GM21825 (cell line): ENCODE results near the gene CDH9.

Source experiments
- ATAC-seq: cut with Tn5 transposase; IDR thresholded peaks from one replicate; pipeline ENCODE4 v1.9.1; 2021; ENCODE audit warnings: mild to moderate bottlenecking, moderate library complexity; ENCODE audit not compliant: unreplicated experiment

CDH9 gene, protein sequence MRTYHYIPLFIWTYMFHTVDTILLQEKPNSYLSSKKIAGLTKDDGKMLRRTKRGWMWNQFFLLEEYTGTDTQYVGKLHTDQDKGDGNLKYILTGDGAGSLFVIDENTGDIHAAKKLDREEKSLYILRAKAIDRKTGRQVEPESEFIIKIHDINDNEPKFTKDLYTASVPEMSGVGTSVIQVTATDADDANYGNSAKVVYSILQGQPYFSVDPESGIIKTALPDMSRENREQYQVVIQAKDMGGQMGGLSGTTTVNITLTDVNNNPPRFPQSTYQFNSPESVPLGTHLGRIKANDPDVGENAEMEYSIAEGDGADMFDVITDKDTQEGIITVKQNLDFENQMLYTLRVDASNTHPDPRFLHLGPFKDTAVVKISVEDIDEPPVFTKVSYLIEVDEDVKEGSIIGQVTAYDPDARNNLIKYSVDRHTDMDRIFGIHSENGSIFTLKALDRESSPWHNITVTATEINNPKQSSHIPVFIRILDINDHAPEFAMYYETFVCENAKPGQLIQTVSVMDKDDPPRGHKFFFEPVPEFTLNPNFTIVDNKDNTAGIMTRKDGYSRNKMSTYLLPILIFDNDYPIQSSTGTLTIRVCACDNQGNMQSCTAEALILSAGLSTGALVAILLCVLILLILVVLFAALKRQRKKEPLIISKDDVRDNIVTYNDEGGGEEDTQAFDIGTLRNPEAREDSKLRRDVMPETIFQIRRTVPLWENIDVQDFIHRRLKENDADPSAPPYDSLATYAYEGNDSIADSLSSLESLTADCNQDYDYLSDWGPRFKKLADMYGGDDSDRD

DNA sequence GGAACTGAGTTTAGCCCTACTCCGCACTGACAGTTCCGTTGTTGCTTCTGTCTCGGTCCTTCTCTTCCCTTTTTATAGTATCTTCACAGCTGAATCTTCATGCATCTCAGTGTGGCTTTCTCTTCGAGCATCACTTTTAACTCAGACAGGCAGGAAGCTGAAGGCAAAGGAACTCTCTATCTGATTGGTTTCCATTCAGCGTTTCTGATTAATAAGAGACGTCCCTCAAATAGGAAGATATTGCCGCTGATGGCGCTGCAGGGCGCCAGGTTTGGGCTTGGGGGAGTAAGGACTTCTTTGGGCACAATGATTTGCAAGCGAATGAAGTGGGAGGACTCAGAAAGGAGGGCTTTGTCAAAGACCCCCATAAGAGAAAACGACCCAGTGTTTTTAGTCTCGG lies at the start of gene CDH9:
Gene CDH9, minus strand, starts transcription at position 111 of the 400 bp plus-strand sequence. CDS start 50,253 bp downstream, outside the sequence.
- ATAC-seq: no peak

DNA sequence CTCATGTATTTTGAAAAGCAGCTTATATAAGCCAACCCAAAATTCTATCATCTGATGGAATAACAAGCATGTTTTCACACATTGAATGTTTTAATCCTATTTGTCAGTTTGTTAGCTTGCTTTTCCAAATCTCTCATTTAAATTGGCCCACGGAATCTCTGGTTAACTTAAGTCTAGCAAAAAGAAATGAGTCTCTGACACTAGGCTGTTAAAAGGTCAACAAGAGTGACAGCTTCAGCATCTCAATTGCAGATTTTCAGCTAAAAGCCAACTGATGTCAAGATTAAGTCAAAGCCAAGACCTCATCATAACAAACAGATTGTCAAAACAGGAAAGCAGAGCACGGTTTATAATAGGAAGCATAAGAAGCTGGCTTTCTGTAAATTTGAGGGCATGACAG lies 49.4 kb upstream of the CDH9 start:
- ATAC-seq: no peak

DNA sequence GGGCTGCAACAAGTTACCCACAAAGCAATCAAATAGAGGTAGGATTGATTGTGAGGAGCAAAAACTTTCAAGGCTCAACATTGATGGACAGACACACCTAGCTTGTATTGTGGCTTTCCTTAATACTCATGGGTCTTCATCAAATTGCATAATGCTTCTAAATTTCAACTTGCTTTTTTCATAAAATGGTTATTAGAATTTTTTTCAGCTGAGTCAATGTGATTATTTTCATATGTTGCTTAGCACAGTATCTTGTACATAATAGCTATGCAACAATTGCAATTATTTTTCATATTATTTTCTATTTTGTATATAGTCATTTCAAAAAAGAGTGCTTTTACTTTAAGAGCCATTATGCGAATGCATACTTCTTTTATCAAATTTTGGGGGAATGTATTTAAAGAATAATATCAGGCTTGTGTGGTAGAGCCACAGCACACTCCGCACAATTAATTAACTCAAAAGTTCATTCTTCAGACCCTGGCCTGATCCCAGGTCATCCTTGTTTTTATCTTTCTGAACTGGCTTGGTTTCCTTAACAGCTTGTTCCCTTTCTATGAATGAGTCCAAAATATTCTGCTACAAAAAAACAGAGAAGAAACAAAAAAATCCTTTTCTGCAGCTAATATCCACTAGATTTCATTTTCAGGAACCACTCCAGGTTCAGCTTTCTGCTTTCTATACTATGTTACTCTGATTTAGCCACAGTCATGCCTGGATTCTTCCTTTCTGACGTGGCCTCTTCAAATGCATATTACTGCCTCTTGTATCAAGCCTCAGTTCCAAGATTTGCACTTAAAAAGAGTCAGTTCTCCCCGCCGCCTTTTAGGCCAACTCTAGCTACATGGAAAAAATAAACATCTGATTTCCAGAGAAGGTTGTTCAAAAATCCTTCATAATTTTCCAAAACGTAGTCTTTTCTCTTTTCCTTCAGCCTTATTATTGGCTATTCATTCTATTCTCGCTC lies 45.3 kb upstream of the CDH9 start:
- ATAC-seq: no peak

DNA sequence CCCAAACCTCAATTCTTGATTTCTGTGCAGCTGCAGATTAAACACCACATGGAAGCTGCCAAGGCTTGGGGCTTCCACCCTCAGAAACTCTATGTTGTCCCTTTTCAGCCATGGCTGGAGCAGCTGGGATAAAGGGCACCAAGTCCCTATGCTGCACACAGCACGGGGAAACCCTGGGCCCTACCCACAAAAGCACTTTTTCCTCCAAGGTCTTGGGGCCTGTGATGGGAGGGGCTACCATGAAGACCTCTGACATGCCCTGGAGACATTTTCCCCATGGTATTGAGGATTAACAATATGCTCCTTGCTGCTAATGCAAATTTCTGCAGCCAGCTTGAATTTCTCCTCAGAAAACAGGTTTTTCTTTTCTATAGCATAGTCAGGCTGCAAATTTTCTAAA lies 41.8 kb upstream of the CDH9 start:
- ATAC-seq: no peak

DNA sequence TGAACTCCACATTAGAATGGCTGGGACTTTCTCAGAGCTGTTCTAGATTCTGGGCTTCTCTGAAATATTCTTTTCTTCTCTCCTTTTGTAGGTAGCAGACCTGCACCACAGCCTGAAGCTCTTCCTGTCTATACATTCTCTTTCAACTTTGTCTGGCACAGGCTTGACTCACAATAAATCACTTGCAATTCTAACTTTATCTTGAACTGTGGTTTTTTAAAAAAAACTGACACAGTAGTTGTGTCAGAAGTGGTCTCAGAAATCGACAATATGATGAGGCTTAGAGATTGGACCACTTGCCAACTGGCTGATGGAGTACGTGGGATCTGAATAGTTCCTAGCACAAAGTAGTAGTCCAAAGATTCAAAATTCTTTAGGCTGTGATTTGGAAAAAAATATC lies 24.1 kb upstream of the CDH9 start:
- no peak for ATAC-seq

DNA sequence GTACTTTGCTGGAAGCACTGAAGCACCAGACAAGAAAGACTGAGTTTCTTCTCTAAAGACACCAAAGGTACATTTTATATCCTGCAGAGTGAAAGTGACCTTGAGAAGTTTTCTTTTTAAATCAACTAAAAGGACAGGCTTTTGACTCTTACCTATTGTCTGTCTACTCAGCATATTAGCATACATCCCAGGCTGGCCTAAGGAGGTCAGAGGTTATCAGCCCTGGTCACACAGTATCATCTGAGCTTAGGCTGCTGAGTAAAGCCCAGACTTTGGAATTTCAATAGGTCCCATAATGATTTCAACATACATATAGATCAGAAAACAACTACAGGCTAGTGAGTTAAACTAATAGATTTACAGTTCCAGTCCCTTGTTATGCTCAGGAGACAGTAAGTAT lies 10.1 kb upstream of the CDH9 start:
- no peak for ATAC-seq

DNA sequence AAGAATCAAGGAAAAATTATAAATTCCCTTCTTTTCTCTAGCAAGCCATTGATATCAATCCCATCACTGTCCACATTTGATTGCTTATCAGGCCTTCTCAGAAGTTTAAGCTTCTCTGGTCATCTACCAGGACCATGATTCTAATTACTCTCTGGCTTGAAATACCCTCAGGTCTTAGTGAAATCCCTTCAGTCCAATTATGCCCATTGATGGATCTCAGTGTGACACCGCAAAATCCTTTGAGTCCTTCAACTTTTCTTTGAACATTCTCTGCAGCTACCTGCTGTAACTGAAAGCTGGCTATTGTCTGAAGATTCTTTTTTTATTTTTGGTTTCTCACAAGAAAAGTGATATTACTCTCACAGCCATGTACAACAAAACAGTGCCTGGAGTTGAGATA lies 3.0 kb upstream of the CDH9 start:
- no peak for ATAC-seq

DNA sequence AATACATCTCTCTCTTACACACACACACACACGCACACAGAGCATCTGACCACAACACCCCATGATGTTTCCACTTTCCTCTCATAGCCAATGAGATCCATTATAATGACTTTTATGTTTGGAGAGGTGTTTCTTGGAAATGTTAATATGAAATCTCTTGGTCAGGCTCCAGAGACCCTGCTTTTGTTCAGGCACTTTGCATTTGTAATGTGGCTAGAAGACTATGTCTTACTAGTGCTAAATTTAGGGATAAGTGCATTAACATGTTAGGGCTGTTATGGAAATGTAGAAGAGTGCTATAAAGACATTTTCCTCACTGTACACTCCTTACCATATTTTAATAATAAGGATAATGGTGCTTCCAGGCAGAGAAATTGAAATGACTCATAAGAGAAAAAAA lies 3.8 kb downstream of the CDH9 start:
- no peak for ATAC-seq

DNA sequence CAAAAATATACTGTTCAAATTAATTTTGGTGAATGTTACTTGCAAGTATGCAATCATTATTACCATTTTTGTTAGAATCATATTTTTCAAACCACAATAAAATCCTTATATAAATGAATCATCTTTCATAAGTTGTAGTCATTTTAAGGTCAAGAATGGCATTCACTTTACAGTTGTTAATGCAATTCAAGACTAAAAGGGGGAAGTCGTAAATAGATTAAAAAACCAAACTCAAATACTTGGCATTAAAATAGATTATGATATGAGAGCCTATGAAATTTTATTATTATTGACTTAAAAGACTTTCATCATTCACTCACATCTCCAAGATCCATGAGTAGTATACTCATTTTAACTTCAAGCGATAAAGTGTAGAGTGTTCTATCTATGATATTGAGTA lies 11.6 kb downstream of the CDH9 start:
- ATAC-seq: no peak

DNA sequence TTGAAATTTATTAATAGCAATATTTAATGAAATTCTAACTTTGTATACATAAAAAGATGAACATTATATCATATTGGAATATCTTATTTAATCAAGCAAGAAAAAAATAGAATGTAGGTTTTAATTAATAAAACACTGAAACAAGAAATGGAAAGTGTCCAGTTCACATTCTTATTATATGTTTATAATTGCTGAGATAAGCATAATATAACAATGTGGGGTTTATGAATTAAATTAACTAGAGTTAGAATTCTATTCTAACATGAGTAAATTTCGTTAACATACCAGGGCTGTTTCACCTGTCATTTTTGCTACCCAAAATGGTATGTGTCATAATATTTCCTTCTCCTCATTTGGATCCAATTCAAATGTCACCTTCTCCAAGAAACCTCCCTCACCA lies 12.3 kb downstream of the CDH9 start:
- no peak for ATAC-seq

DNA sequence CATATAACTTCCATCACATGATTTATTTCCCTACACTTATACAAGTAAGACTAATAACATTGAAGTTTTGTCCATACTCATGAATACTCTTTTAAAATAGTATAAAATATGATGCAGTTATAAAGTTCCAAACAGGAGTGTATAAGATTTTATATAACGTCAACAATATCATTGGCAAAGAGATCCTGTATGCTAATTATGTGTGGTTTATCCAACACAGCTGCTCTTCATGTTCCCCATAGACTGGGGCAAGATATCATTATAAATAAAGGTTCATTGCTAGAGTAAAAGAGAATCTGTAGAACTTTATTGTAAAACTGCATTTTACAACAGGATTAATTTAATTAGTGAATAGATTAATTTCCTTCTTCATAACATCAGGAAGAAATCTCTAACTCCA lies 16.9 kb downstream of the CDH9 start:
- no peak for ATAC-seq

DNA sequence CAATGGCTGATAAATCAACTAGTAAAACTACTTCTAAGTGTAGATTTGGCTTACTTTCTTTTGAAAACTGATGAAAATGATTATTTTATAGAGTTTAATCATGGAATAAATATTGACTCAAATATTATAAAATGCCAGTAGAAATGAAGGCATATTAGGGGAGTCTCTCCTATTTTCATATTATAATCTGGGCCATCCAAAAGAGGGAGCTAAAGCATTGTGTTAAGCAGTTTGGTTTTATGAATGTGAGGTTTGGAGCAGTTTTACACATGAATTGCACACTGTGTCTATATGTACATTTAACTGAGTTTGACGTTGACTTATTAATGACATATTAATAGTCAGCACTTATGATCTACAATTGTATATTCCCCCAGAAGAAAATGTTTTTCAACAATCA lies 17.4 kb downstream of the CDH9 start:
- ATAC-seq: no peak

DNA sequence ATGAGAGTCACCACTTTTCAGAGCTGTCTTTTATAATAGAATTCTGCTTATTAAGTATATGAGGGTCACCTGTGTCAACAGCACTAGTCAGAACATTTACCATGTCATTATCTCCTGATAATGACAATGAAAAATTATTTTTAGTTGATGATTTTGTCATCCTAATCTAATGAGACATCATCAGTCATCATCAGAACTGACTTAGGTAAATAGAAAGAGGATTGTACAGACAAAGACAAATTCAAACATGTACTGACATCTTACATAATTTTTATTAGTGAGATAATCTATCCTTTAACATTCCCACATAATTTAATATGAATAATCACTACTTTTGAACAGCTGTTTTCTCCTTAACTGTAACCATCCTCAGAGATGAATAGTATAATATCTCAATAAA lies 22.6 kb downstream of the CDH9 start:
- ATAC-seq: no peak

DNA sequence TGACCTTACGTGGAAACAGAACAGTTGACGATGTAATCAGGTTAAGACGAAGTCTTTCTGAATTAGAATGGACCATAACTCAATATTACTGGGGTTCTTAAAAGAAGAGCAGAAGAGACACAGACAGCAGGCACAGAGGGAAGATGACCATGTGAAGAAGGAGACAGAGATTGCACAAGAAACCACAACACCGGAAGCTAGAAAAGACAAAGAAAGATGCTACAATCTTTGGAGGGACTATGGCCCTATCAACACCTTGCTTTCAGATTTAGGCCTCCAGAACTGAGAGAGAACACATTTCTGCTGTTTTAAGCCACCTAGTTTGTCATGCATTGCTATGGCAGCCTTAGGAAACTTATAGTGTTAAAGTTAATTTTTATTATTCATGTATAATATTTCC lies 27.1 kb downstream of the CDH9 start:
- no peak for ATAC-seq

DNA sequence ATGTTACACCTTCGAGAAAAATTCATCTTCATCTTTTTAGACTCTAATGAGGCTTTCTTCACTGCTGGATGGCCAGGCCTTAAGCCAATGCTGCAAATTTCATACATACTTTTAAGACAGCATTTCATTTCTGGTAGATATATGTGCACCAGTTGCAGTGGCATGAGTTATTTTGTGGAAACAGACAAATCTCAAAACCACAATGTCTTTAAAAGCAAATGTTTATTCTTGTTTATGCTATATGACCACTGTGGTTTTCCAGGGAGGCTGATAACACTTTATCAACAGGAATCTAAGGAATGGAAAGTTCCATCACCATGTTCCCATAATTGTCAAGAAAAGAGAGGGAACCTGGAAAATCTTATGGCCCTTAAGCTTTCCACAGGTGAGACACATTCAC lies 27.7 kb downstream of the CDH9 start:
- ATAC-seq: no peak

DNA sequence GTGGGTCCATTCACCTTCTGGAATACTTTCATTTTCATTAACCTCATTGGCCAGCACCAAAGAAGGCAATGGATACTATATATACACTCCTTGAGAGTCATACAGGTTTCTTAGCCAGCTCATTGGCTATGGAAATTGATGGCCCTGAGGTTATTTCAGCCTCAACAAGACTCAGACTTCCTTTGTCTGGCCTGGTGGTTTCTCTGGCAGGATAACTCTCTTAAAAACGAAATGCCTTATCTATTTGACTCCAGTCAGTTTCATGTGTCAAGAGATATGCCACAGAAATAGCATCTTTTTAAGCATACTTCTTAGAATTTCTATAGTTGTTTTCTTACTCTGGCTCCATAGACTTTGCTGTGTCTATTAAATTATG lies 28.9 kb downstream of the CDH9 start:
- ATAC-seq: no peak

DNA sequence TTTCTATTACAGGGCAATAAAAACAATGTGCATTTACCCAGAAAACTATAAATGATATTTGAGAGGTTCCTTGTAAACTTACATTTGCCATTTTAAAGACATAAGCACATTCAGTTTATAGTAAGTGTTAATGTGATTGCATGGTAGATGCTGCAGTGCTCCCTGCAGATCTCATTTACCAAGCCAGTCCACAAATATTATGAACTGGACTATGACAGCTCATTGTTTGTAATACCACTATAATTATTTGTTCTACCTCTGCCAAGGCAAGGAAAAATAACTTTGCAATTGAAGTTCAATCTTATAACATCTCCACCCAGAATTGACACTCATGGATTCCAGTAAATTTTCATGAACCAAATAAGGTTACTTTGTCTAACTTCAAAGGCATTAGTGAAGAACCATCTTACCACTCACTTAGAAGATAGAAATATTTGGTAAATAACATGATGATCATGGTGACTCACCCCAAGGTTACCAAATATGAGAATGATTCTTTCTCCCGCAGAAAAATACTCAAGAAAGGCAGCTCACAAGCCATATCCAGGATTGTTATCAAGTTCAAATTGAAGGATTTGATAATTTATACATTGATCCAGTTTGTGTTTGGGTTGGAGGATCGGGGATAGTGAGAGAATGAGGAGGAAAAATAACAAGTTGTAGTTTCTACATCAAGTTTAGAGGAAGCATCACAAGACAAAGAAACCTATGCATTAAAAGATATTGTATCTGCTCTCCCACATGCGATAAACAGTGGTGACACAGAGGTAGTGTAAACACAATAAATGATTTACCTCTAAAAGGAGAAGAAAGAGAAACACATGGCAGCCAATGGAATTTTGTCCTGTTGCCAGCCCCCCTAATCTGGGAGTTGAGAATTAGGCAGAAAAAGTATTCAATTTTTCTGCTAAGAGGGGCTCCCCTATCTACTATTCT lies 29.5 kb downstream of the CDH9 start:
- ATAC-seq: no peak

DNA sequence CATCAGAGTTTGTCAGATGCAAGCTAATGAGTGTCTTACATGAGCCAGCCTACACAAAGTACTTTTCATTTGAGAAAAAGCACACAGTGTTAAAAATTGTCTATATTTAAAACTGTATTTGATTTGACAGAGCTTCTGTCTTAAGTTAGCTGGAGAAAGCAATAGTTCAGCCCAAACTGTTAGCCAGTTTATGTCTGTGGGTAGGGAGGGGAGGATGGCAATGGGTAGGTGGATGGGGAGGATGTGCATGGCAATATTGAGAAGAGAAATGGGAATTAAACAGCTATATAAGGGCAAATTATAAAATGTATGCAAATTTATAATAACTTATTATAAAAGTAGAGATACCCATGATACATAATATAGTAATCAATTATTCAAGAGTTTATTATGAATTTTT lies 31.3 kb downstream of the CDH9 start:
- no peak for ATAC-seq

DNA sequence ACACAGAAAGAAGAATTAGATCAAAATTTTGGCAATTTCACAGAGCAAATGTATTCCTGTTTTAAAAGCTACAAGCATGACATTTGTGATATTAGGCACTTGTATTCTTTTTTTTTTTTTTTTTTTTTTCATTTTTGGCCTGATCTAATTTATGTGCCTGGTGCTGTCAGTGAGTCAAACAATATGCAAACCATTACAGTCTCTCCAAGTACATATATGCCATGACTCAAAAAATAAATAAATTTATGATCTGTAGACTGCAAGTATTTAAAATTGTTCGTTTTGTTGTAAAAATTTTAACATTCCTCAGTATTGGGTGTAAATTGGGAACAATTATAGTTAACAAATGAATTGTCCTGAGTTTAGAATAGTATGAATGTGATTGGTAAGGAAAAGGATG lies 51.4 kb downstream of the CDH9 start:
- ATAC-seq: no peak

DNA sequence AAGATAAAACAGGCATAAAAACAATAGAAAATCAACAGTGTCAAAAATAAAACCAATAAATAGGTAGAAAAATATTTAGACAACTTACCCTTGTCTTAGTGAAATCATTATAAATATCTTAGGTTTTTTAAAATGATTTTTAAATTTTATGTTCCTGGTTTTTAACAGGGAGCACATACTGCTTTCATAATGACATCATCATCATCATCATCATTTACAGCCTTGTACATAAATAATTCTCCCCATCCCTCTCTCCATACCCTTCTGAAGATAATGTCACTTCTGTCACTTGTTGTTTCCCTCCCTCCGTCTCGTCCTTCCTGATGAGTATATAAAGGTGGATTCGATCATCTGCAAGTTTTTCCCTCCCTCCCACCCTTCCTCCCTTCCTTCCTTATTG lies 56.6 kb downstream of the CDH9 start:
- no peak for ATAC-seq
